Smooth muscle cell (in vitro differentiated cells): Measurements from ENCODE around the gene PRXL2B. TPM values are rescaled to one million over a fixed set of nuclear protein-coding genes. Genes with fewer than 3 reads are reported as not detected.

Experiments
- DNase-seq: peaks from one replicate; lab custom pipeline; 2025; ENCODE audit not compliant: unreplicated experiment; lab: John Stamatoyannopoulos, UW
- H2AFZ ChIP-seq: fragments of 200-600 bp; sonication (generic); 2 replicates; pipeline ENCODE4 v1.6.0; 2016; ENCODE audit warnings: antibody characterized with exemption, low read depth, mild to moderate bottlenecking
- H3F3A ChIP-seq: fragments of 200-600 bp; sonication (generic); 2 replicates; pipeline ENCODE4 v1.6.0; 2017; ENCODE audit warnings: antibody characterized with exemption, low read depth
- H3K27ac ChIP-seq: fragments of 200-600 bp; sonication (generic); 2 replicates; pipeline ENCODE4 v1.5.1; 2016; ENCODE audit warnings: low read depth, mild to moderate bottlenecking
- H3K27me3 ChIP-seq: fragments of 200-600 bp; sonication (generic); 2 replicates; pipeline ENCODE4 v1.6.1; 2016; ENCODE audit warnings: low read depth, mild to moderate bottlenecking
- H3K36me3 ChIP-seq: fragments of 200-600 bp; sonication (generic); 2 replicates; pipeline ENCODE4 v1.5.1; 2016; ENCODE audit warnings: low read depth
- H3K4me1 ChIP-seq: fragments of 200-600 bp; sonication (generic); 2 replicates; pipeline ENCODE4 v1.5.1; 2016; ENCODE audit warnings: low read depth
- H3K4me2 ChIP-seq: fragments of 200-600 bp; sonication (generic); 2 replicates; pipeline ENCODE4 v1.6.0; 2016; ENCODE audit warnings: mild to moderate bottlenecking
- H3K4me3 ChIP-seq: fragments of 200-600 bp; sonication (generic); 2 replicates; pipeline ENCODE4 v1.5.1; 2016; ENCODE audit warnings: mild to moderate bottlenecking
- H3K79me2 ChIP-seq: fragments of 200-600 bp; sonication (generic); 2 replicates; pipeline ENCODE4 v1.6.0; 2016; ENCODE audit warnings: low read depth, mild to moderate bottlenecking
- H3K9ac ChIP-seq: fragments of 200-600 bp; sonication (generic); 2 replicates; pipeline ENCODE4 v1.6.0; 2016; ENCODE audit warnings: low read depth
- H3K9me3 ChIP-seq: fragments of 200-600 bp; sonication (generic); replicated peaks from 2 replicates; pipeline ENCODE4 v1.5.1; 2016; ENCODE audit warnings: low read depth
- H4K20me1 ChIP-seq: fragments of 200-600 bp; sonication (generic); 2 replicates; pipeline ENCODE4 v1.6.0; 2016; ENCODE audit warnings: low read depth
- WGBS: methylation state at CpG from one replicate; pipeline ENCODE4 v1.1.7; 2016; ENCODE audit warnings: low lambda C conversion rate; 5-methylcytosine and 5-hydroxymethylcytosine counted together
- polyA plus RNA-seq: library from polyadenylated mRNA; unstranded; fragments of >200 nt; fragmentation: Nextera tagmentation; extraction: Ambion mirVana; gene quantifications from 2 replicates; pipeline ENCODE4 v1.2.1, GENCODE V29; 2016
- total RNA-seq: library from RNA; depleted of rRNA; stranded (reverse); fragments of >200 nt; gene quantifications from 2 replicates; pipeline ENCODE4 v1.2.3, GENCODE V29; 2014
- TF ChIP-seq, protein P1 (sequence below): fragments of 200-600 bp; sonication (generic); IDR thresholded peaks from 2 replicates; pipeline ENCODE4 v1.5.1; 2017; ENCODE audit warnings: borderline replicate concordance, mild to moderate bottlenecking, antibody characterized with exemption; ENCODE audit not compliant: insufficient read depth, poor library complexity, severe bottlenecking

PRXL2B gene
- total and polyA plus RNA-seq, 2 experiments from 2014 or later: 18.4 to 27.4 TPM

DNA sequence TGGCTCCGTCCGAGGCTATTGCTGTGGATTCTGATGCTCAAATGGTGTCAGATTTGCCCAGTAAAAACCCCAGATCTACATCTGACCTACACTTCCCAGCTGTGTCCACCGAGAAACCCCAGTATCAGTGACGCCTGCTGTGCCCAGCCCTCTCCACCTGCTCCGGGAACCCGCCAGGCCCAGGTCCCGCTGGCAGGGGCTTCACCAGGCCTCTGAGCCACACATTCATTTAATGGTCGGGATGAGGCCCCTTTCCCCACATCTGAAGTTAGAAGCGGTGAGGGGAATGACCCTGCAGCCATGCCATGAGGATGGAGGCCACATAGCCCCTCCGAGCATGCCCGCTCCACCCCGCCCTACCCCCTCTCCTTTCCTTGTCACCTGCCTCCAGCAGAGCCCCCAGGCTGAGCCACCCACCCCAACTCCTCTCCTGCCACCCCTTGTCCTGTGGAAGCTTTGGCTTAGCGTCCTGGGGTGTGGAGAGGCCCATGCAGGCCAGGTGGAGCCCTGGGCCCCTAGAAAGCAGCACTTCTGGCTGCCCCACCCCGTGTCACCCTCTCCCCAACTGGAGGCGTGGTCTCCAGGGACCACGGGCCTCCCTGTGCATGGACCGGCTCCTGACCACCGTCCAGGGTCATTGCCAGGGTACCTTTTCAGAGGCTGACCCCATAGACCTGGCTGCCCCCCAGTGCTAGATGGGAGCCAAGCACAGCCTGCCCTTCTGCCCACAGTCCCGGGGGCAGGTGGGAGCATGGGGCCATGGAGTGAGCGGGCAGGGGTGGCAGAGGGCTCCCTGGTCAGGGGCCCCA, 22.4 kb upstream of the PRXL2B start:
- H3K27ac ChIP-seq: no peak overlapping the region
- no peaks in the 10 kb centered on the region for H3K4me1 ChIP-seq
- no peak overlapping the region for H3K4me3 ChIP-seq
- no peak for DNase-seq
- no peaks in the 10 kb centered on the region for H4K20me1 ChIP-seq
- no peaks in the 10 kb centered on the region for H3K79me2 ChIP-seq
- H3K9me3 ChIP-seq: no peaks in the 10 kb centered on the region
- H2AFZ ChIP-seq: no peak overlapping the region
- H3K4me2 ChIP-seq: no peak overlapping the region
- H3K27me3 ChIP-seq: no peaks in the 10 kb centered on the region
- no peak overlapping the region for H3K9ac ChIP-seq
- no peaks in the 10 kb centered on the region for H3K36me3 ChIP-seq
- no peaks in the 10 kb centered on the region for H3F3A ChIP-seq
- TF ChIP-seq, protein P1, sequence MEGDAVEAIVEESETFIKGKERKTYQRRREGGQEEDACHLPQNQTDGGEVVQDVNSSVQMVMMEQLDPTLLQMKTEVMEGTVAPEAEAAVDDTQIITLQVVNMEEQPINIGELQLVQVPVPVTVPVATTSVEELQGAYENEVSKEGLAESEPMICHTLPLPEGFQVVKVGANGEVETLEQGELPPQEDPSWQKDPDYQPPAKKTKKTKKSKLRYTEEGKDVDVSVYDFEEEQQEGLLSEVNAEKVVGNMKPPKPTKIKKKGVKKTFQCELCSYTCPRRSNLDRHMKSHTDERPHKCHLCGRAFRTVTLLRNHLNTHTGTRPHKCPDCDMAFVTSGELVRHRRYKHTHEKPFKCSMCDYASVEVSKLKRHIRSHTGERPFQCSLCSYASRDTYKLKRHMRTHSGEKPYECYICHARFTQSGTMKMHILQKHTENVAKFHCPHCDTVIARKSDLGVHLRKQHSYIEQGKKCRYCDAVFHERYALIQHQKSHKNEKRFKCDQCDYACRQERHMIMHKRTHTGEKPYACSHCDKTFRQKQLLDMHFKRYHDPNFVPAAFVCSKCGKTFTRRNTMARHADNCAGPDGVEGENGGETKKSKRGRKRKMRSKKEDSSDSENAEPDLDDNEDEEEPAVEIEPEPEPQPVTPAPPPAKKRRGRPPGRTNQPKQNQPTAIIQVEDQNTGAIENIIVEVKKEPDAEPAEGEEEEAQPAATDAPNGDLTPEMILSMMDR: no peak
- WGBS: 86% methylated on average over 17 of the region's 20 CpGs

DNA sequence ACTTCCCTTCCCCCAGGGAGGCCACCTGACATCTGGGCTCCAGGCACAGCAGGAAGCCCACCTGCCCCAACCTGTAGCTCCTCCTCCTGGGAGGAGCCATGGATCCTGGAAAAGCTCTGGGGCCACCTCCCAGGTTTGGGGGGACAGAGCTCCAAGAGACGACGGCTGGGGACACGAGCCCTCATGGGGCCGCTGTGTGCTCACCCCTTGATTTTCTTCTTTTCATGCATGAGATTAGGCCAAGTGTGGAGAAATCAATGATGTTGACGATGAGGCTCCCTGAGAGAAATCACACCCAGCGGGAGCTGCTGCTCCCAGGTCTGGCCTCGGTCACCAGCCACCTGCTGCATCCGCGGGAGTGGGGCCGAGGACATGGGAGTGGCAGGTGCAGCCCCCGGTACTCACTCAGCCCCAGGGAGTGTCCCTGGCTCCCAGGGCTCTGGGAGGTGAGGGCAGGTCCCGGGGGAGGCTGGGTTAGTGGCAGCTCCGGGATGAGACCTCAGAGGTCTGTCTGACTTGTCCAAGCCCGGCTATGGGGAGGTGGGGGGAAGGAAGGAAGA, 21.7 kb upstream of the PRXL2B start:
- H3K27ac ChIP-seq: no peak overlapping the region
- H3F3A ChIP-seq: no peaks in the 10 kb centered on the region
- no peaks in the 10 kb centered on the region for H4K20me1 ChIP-seq
- H3K4me3 ChIP-seq: no peak overlapping the region
- no peak overlapping the region for H2AFZ ChIP-seq
- no peaks in the 10 kb centered on the region for H3K36me3 ChIP-seq
- no peak overlapping the region for H3K4me2 ChIP-seq
- H3K9ac ChIP-seq: no peak overlapping the region
- H3K27me3 ChIP-seq: no peaks in the 10 kb centered on the region
- no peaks in the 10 kb centered on the region for H3K9me3 ChIP-seq
- DNase-seq: no peak
- TF ChIP-seq, protein P1: no peak
- 75% methylated on average over 14 of the region's 14 CpGs for WGBS
- H3K79me2 ChIP-seq: no peaks in the 10 kb centered on the region
- H3K4me1 ChIP-seq: no peaks in the 10 kb centered on the region

DNA sequence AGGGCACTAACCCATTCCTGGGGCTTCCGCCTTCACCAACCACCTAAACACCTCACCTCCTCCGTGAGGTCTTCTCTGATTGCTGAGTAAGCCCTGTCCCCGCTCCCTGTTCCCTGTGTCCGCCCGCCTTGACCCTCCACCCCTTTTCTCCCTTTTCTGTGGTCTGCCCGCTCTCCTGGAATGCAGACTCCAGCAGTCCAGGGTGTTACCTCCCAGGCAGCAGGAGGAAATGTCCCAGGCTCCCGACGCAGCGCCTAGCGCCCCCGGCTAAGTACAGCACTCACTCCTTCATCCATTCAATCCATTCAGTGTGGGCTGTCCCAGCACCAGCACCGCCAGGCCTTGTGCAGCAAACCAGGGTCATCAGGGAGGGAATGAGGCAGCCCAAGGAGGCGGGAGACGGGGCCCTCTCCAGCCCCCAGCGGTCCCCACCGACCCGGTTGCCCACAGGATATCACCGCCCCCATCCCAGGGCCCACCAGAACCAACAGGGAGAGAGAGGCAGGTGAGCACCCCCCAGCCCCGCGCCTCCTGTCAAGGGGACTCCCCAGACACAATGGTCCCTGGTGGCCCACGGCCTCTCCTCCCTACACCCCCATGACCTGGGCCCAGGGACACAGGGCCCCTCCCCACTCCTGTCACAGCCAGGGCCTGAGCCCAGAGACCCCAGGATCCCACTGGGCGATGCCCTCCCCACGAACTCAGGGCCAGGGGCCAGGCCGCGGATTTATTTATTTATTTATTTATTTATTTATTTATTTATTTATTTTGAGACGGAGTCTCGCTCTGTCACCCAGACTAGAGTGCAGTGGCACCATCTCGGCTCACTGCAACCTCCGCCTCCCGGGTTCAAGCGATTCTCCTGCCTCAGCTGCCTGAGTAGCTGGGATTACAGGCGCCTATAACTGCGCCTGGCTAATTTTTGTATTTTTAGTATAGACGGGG, 20.2 kb upstream of the PRXL2B start:
- H3K27me3 ChIP-seq: no peaks in the 10 kb centered on the region
- no peak overlapping the region for H3K9ac ChIP-seq
- no peak overlapping the region for H3K27ac ChIP-seq
- no peak overlapping the region for H2AFZ ChIP-seq
- no peaks in the 10 kb centered on the region for H3K9me3 ChIP-seq
- TF ChIP-seq, protein P1: no peak
- H3K4me3 ChIP-seq: no peak overlapping the region
- no peak overlapping the region for H3K4me2 ChIP-seq
- no peaks in the 10 kb centered on the region for H3K79me2 ChIP-seq
- DNase-seq: no peak
- no peaks in the 10 kb centered on the region for H3K36me3 ChIP-seq
- H4K20me1 ChIP-seq: no peaks in the 10 kb centered on the region
- H3F3A ChIP-seq: no peaks in the 10 kb centered on the region
- 75% methylated on average over 27 of the region's 34 CpGs for WGBS
- H3K4me1 ChIP-seq: no peaks in the 10 kb centered on the region
